Adipose tissue (tissue), 3 donors: ENCODE measurements around the gene SUN2. TPM values are rescaled to one million over a fixed set of nuclear protein-coding genes. Genes with fewer than 3 reads are reported as not detected.
A peak's percentile ranks its signal among the peaks of the same experiment; 100 is the strongest.

Source experiments
- H3K27ac ChIP-seq: one replicate; pipeline ENCODE4 v1.5.1; 2013; ENCODE audit warnings: low read depth, low read length
- WGBS, 3 donors: extraction: QIAGEN DNeasy Blood & Tissue Kit; methylation state at CpG; one replicate each; pipeline ENCODE4 v1.1.7; 2013; 5-methylcytosine and 5-hydroxymethylcytosine counted together
- polyA plus RNA-seq, 3 donors: library from polyadenylated mRNA; stranded (reverse); fragments of 200-250 nt; gene quantifications; one replicate each; pipeline ENCODE4 v1.2.3, GENCODE V29; 2013
- donor health status: healthy with polysubstance abuse.
- donor health status: Bipolar disorder and iron deficiency.
- donor health status: healthy.

Gene SUN2
- polyA plus RNA-seq, 3 donors: 76.8 to 218 (median 76.9) TPM

DNA sequence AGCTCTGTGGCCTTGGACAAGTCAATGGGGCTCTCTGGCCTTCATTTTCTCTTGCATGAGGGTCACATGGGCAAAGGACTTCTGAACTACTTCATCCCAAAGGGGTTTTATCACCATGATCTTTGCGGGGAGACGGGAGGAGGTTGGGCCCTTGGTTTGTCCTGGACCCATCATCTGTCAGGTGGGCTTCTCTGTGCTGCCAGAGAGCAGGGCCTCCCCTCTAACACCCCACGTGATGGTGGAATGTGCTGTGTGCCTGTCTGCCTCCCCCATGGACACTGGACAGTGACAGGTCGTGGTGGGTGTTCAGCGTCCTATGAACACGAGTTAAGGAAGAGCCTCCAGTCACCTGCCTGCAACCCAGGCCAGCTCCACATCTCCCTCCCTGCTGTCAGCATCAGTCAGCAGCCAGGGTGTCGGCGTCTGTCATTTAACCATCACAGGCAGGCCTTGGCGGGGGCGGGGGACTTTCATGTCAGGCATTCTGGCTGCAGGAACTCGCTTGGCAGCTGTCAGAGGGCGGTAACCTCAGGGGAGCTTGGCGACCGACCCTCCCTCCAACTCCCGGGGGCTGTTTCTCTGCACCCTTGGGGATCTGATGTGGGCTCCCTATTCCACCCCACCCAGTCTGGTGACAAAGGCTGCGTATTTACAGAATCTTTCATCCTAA, 2.6 kb upstream of the SUN2 start:
- no peak overlapping the region for H3K27ac ChIP-seq
- 81 to 83% (median 83%) methylated on average over 16 of the region's 16 CpGs for WGBS, 3 donors

DNA sequence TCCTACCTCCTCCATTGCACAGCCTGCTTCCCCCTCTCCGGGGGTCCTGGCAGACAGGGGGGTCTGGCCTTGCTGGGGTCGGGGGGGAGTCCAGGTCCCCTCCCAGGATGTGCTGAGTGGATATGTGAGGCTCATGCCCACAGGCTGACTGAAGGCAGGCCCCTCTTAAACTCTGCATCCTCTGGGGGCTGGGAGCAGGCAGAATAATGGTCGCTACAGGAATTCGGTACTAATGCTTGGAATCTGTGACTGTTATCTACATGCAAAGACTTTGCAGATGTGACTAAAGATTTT, 1.6 kb upstream of the SUN2 start:
- WGBS, 3 donors: 53 to 81% (median 58%) methylated on average over 4 of the region's 4 CpGs
- H3K27ac ChIP-seq: no peak overlapping the region

DNA sequence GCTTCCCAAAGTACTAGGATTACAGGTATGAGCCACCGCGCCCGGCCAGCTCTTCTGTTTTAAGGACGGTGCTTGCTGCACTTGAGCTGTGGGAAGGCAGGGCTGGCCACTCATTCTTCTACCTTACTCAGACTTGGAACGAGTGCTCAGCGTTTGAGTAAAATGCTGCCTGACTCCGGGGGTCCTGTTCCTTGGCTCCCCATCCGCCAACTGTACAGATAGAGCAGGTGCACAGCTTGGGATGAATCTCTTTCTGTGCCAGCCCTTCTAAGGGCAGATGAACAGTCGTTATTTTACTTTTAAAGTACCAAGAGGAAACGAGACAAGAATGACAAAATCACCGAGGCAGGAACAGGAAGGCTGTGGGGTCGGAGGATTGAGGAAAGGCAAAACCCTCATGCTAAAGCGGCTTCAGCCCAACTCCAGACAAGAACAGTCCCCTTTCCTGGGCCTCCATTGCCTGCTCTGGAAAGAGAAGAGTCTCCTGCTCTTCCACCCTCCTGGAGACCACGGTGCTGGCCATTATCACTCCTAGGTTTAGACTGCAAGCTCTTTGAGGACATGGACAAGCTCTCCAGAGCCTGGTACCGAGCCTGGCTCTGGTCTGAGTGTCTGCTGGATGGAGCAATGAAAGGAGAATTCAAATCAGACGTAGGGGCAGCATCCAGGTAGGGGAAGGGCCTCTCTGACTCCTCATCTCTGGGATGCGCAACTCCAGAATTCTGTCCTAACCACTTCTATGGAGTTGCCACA, 1.1 kb upstream of the SUN2 start:
- 36 to 63% (median 38%) methylated on average over 17 of the region's 17 CpGs for WGBS, 3 donors
- no peak overlapping the region for H3K27ac ChIP-seq

DNA sequence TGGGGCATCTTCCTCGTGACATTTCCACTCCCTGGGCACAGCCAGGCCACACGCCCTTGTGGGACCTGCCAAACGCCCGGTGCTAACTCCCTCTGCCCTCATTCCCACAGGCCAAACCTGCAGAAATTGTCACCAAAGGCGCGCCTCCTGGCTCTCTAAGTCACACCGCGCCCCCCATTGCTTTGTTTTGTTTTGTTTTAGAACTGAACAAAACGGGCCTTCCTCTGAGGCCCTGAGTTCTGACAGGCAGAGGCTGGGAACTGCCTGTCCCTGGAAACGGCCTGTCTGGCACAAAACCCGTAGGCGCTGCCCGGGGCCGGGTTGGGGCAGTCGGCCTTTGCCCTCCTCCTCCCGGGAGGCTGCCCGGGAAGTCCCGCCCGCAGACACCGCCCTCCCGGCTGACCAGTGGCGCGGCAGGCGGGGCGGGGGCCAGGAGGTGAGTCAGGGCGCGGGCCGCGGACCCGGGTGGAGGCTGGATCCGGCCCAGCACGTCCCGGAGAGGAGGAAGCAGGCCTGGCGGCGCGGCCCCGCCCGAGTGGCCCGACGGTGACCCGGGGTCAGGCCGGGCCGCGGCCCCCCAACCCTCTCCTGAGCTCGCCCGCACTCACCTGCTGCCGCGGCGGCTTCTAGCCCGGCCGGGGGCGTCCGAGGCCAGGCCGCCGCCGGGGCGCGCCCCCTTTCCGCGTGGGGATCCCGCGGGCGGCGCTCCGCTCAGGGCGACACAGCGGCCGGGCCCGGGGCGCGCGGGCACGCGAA, 465 bp downstream of the SUN2 start:
- H3K27ac ChIP-seq: peak overlapping the region; percentile 99
- 0 to 1% (median 0%) methylated on average over 39 to 73 of the region's 74 CpGs for WGBS, 3 donors

DNA sequence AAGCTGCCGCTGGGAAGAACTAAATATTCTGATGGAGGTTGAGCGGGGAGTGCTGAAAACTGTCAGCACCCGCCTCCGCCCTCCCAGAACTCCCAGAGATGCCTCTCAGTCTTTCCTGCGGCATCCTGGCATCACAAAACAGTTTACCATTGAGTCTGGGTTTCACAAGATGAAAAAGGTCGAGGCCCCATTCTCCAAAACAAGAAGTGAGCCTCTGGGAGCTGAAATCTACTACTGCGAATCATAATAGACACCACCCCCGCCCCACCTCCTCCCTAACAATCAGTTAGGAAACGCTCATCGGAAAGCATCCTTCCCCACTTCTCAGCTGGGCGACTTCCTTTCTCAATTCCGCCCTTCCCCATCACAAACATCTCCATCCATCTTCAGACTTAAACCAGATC, 1.0 kb downstream of the SUN2 start:
- peak overlapping the region; percentile 60 for H3K27ac ChIP-seq
- WGBS, 3 donors: 4 to 19% (median 5%) methylated on average over 12 of the region's 12 CpGs

DNA sequence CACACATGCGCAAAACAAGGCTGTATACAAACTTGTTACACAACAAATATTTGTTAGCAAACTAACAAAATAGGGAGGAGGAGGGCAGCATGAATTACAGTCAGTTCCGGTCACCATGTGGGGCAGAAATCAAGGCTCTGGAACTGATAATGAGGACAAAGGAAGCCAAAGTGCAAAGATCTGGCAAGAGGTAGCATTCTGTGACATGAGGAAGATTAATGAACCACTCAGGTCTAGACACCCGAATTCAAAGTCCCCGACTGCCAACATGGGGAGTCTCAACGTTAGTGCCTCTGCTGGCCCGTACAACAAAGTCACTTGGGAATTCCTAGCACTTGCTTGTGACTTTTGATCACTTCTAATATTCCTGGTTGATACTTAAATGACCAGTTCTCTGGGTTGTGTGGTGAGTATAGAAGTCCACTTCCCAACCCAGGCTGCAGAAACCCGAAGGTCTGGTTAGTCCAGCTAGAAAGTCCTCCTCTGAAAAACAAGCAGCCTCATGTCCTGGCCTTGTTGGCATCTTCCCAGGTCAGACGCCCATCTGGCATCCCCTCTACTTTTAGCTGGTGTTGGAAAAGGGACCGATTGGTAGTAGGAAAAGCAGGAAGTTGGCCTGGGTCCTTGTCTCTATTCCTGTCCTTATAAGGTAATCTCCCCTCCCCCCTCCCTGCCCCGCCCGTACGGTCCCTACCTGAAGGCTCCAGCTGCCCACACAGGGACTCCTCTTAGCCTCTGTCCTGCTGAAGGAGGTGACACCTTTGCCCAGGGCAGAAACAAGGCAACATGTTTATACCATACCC, 1.6 kb downstream of the SUN2 start:
- H3K27ac ChIP-seq: peak overlapping the region; percentile 60
- WGBS, 3 donors: 10 to 19% (median 17%) methylated on average over 11 to 12 of the region's 12 CpGs

DNA sequence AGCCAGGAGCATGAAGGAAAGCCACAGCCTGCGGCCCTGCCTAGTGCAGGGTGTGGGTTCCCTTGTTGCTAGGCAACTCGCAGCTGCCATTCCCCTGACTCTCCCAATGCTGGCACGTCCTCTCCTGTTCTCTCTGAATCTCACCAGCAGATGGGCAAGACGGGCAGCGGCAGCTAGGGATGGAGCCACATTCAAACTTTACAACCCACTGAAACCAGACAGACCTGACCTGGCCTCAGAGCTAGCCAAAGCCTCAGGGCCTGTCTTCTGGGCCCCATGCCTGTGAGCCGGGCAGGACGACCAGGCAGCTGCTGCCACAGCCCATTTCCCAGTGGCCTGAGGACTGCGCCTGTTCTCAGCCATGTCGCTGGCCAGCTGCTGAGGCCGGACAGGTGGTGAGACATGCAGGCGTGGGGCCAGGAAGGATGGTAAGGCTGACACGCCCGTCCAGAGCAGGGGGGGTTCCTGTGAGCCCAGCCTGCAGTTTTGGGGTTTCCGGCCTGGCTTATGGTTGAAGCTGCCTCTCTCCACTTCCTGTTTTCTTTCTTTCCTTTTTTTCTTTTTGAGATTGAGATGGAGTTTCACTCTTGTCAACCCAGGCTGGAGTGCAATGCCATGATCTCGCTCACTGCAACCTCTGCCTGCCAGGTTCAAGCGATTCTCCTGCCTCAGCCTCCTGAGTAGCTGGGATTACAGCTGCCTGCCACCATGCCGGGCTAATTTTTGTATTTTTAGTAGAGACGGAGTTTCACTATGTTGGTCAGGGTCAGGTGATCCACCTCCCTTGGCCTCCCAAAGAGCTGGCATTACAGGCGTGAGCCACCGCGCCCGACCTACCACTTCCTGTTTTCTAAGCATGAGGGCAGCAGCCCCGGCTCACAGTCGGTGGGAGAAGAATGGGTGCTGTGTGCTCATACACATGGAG, 4.1 kb downstream of the SUN2 start:
- no peak overlapping the region for H3K27ac ChIP-seq
- WGBS, 3 donors: 51 to 83% (median 54%) methylated on average over 24 of the region's 24 CpGs

DNA sequence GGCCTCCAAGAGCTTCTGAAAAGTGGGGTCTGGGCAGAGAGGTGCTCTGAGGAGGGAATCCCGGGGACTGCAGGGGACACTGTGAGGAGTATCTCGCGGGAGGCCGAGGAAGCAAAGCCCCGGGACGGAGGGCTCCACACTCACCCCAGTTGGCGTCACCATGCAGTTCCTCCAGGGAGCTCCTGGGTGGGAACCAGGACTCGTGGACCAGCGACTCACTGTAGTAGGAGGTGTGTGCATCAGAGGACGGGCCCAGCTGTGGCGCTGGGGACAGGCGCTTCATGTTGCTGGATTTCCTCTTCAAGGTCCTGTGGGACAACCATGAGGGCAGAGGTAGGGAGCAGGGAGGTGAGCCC, 4.8 kb downstream of the SUN2 start:
- WGBS, 3 donors: 68 to 93% (median 84%) methylated on average over 12 of the region's 12 CpGs
- no peak overlapping the region for H3K27ac ChIP-seq

DNA sequence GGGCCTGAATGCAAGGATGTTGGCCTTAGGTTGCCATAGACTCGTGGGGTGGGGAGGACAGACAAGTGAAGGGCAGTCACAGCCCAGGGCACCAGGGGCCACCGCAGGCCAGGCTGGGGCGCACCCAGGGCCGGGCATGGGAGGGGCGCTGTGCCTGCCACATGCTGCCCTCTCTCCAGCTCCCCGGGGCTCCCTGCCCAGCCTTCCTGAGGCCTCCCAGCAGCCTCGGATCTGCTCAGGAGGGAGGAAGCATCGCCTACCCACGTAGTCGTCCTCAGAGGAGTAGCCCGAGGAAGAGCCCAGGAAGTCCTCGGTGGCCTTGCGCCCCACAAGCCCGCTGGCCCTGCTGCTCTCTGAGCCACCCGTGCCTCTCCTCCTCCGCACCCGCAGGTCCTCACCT, 5.2 kb downstream of the SUN2 start:
- WGBS, 3 donors: 84 to 94% (median 85%) methylated on average over 16 to 17 of the region's 17 CpGs
- H3K27ac ChIP-seq: no peak overlapping the region

DNA sequence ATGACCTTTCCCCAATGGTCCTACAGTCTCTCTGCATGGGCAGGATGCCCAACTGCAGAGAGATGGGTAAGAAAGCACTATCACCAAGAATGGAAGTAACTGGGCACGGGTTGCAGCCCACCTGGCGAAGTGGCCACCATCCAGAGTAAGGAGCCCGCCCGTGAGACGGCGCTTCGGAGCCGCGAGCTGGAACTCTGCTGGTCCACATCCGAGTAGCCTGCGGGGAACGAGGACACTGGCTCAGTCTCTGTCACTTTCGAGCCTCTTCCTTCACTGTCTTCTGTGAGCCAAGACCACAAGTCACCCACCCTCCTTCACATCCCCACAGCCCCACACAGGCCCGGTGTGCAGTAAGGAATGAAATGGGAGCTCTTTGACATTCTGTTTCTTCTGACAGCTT, 5.7 kb downstream of the SUN2 start:
- H3K27ac ChIP-seq: no peak overlapping the region
- 91 to 95% (median 93%) methylated on average over 14 of the region's 14 CpGs for WGBS, 3 donors

DNA sequence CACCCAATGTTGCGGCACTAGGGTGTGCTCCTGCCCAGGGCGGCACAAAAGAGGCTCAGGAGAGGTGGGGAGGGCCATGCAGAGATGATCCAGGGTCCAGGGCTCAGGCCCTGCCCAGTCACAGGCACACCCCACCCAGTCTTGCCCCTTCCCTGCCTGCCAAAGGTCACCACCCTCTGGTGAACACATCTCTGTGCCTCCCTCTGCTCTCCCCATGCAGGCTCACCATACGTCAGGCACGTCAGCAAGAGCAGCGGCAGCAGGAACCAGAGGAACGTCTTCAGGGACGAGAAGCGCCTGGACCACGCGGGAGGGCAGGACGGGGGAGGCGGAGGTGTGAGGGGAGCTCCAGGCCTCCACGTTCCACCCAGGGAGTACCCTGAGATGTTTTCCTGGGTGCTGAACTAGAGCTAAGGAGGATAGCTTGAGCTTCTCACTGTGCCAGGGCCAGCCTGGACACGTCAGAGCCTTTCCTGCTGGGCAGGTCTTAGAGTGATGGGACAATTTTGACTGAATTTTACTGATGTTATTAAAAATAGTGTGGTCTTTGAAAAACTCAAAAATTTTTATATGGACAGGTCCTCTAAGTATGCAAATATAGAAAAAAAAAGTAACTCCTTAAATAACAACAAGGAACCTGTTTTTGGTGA, 7.2 kb downstream of the SUN2 start:
- 79 to 86% (median 85%) methylated on average over 14 of the region's 14 CpGs for WGBS, 3 donors
- H3K27ac ChIP-seq: no peak overlapping the region

DNA sequence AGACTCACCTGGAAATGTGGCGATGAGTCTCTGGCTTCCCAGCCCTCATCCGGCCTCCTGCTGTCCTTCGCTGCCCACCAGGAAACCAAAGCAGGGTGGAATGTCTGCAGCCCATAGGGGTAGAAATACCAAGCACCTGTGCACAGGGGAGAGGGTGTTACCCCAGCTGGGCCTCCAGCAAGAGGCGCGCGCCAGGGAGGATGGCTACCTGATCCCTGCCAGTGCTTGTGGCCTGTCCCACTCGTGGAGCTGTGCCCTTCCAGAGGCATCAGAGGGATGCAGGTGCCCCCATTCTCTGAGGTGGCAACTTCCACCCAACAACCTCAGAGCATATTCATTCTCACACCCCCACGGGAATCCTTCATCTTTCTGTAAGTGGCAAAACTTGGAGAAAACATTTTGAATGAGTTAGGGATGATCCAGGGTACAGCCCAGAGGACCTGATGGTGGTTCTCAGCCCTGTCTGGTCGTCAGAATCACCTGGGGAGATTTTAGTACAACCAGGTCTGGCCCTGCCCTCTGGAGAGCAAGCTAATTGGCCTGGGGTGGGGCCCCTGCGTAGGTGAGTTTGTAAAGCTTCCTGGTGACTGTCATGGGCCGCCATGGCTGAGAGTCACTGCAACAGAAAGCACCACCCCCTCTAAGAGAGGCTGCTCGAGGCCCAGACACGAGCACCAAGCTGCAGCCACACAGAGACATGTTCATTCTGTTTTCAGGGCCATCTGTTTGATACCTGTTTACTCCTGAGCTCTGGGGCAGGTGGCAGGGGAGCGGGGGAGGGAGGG, 9.9 kb downstream of the SUN2 start:
- WGBS, 3 donors: 89 to 93% (median 90%) methylated on average over 13 to 14 of the region's 14 CpGs
- H3K27ac ChIP-seq: no peak overlapping the region

DNA sequence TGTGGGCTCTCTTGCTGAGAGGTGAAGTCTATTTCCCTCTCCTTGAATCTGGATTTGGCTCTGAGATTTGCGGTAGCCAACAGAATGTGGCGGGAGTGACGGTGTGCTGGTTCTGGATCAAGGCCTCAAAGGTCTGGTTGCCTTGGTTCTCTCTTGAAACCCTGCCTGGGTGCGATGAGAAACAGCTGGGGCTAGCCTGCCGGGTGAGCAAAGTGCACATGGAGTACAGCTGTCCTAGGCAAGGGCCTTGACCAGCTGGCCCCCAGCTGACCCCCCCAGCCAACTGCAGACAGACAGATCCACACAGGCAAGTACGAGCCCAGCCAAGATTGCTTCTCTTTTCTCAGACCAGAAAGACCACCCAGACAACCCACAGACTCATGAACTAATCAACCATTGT, 10.8 kb downstream of the SUN2 start:
- no peak overlapping the region for H3K27ac ChIP-seq
- WGBS, 3 donors: 68 to 91% (median 82%) methylated on average over 6 of the region's 6 CpGs

DNA sequence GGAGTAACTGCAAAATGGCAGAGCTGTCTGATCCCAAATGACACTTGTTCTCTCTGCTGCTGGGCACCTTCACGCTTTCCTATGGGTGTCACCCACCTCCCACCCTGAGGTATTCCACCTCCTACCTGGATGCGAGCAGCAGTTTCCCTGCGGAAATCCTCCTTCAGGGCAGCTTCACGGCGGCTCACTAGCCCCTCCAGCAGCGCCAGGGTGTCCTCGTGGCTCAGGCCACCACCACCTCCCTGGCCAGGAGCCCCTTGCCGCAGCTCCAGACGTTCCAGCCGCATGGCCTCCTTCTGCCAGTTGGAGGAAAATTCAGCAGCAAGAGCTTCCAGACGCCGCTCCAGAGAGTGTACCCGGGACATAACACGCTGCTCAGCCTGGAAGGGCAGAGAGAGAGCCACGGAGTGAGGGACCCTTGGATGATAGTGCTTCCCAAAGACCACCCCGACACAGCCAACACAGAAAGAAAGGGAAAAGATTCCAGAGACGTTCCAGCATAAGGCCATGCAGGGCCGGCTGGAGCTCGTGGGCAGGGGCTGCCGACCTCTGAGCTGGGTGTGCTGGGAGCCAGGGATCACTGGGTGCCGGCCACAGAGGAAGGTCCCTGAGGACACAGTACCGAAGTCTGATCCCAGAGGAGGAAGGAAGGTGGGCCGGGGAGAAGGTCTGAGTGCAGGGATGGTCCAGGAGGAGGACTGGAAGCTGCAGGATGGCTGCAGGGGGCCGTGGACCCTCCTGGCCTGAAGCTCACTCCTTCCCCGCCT, 13.4 kb downstream of the SUN2 start:
- no peak overlapping the region for H3K27ac ChIP-seq
- 90 to 94% (median 93%) methylated on average over 25 of the region's 25 CpGs for WGBS, 3 donors

DNA sequence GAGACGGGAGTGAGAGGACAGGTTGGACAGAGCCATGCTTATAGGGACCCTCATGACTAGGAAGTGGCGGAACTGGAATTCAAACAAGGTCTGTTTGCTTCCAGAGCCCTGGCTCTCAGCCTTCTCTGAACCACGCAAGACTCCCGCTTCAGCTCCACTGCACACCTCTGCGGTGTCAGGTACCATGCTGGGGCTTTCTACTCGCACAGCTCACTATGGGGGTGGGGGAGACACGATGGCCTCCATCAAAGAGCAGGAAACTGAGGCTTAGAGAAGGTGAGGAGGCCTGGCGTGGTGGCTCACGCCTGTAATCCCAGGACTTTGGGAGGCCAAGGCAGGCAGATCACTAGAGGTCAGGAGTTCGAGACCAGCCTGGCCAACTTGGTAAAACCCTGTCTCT, 14.2 kb downstream of the SUN2 start:
- WGBS, 3 donors: 93 to 96% (median 94%) methylated on average over 10 of the region's 10 CpGs

DNA sequence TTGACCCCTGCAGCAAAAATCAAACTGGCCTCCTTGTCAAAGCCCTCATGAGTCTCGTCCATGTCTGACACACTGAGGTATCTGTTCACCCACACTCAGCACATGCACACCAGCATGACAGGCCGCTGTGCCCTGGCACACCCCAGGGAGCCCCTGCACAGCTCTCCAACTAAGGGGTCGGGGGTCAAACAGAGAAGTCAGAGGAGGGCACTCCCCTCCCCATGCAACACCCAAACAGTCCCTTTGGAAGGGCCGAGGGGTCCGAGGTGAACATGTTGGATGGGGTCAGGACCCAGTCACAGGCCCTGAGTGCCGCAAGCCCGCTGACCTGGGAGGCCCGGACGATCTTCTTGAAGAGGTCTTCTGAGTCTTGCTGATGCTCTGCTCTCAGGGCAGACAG, 14.6 kb downstream of the SUN2 start:
- WGBS, 3 donors: 91 to 93% (median 92%) methylated on average over 9 of the region's 9 CpGs
- no peak overlapping the region for H3K27ac ChIP-seq

More for the DNA sequence above, 14.2 kb downstream of the SUN2 start:
- H3K27ac ChIP-seq: no peak overlapping the region
